Right lobe of liver (tissue), 4 donors: Measurements from ENCODE around the gene BLID.

Source experiments
- POLR2A ChIP-seq: fragments of 450-650 bp; IDR thresholded peaks from one replicate; pipeline ENCODE4 v1.6.1; 2017; ENCODE audit warnings: antibody characterized with exemption, mild to moderate bottlenecking
- TF ChIP-seq, protein P1 (sequence below), 4 donors: fragments of 200-600 bp in 3 of 4; fragments of 450-650 bp in 1 of 4; IDR thresholded peaks; one replicate each; pipeline versions ENCODE4 v1.5.1 to v1.8.0; 2016 to 2022; ENCODE audit warnings: antibody characterized with exemption in 4 of 4, mild to moderate bottlenecking in 2 of 4
- donor health status: DM: no; HTN: no; CAD: no.
- donor health status: DM: no; HTN: no; CAD: no.
- donor health status: DM: no; HTN: yes; CAD: no.

DNA sequence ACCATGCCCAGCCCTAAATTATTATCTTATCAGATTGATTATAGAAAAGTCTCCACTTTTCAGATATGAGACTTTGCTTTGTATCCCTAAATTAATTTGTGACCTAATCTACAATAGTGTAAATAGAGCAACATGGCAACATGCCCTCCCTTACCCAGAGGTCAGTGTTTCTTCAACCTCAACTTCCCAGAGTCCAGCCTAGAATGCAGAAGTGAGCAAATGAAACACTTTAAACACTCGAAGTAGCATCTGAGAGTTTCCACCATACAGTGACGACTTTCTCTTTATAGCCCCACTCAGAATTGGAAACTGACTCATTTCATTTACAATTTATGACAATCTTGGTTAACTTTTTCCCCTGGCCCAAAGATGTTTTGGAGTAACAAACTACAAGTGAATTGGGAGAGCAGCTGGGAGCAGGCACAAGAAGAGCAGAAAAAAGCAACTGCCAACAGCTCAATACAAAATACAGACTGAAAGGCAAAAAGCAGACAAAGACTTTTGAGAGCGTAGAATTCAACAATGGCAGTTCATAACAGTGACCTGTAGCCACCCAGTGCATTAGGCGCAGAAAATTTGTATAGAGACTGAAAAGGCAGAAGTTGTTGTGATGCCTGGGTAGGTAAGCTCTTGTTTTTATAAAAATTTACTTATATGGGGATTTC, 10.1 kb upstream of the BLID start:
- TF ChIP-seq, protein P1, sequence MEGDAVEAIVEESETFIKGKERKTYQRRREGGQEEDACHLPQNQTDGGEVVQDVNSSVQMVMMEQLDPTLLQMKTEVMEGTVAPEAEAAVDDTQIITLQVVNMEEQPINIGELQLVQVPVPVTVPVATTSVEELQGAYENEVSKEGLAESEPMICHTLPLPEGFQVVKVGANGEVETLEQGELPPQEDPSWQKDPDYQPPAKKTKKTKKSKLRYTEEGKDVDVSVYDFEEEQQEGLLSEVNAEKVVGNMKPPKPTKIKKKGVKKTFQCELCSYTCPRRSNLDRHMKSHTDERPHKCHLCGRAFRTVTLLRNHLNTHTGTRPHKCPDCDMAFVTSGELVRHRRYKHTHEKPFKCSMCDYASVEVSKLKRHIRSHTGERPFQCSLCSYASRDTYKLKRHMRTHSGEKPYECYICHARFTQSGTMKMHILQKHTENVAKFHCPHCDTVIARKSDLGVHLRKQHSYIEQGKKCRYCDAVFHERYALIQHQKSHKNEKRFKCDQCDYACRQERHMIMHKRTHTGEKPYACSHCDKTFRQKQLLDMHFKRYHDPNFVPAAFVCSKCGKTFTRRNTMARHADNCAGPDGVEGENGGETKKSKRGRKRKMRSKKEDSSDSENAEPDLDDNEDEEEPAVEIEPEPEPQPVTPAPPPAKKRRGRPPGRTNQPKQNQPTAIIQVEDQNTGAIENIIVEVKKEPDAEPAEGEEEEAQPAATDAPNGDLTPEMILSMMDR (IDR thresholded peaks at IDR 0.05), result no peak
- TF ChIP-seq POLR2A, result no peak
